ENCODE results near the gene ZNF839. TPM values are rescaled to one million over a fixed set of nuclear protein-coding genes. Genes with fewer than 3 reads are reported as not detected.
"Not testable (repeated sequence)": the region's sequence is repeated elsewhere in the genome, so short reads cannot be mapped to it uniquely, and the experiment has no call there.

Gene ZNF839
- total and polyA plus RNA-seq, 2 of the 4 experiments (the other 2 are of a cell fraction), result 5.7 to 10.7 TPM

DNA sequence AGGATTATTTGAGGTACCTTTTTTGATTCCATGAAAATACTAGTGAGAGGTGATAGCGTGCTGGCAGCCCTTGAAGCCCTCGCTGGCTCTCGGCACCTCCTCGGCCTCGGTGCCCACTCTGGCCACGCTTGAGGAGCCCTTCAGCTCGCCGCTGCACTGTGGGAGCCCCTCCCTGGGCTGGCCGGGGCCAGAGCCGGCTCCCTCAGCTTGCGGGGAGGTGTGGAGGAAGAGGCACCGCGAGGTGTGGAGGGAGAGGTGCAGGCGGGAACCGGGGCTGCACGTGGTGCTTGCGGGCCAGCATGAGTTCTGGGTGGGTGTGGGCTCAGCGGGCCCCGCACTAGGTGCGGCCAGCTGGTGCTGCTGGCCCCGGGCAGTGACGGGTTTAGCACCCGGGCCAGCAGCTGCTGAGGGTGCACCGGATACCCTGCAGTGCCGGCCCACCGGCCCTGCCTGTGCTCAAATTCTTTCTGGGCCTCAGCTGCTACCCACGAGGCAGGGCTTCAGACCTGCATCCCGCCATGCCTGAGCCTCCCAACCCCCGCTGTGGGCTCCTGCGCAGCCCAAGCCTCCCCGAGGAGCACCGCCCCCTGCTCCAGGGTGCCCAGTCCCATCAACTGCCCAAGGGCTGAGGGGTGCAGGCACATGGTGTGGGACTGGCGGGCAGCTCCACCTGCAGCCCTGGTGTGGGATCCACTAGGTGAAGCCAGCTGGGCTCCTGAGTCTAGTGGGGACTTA is 21.9 kb upstream of the ZNF839 start:
- H2BK5ac ChIP-seq (ENCODE audit: low read depth, low read length, poor library complexity, severe bottlenecking), result no peak overlapping the region
- no peak overlapping the region for H4K91ac ChIP-seq (ENCODE audit: insufficient read depth, low read depth, low read length)
- dilution Hi-C loops (cut with HindIII; ENCODE audit: low sequenced_read_pairs, unreplicated experiment), result no loop called here
- no peak overlapping the region for H3K27ac ChIP-seq (ENCODE audit: insufficient read depth, low read length)
- no peak overlapping the region for H2BK120ac ChIP-seq (ENCODE audit: low read depth, low read length)
- no peak overlapping the region for H4K5ac ChIP-seq (ENCODE audit: low read depth, low read length)
- no peak overlapping the region for H2AK5ac ChIP-seq (ENCODE audit: low read depth, low read length)
- no peak overlapping the region for H2BK20ac ChIP-seq (ENCODE audit: low read depth, low read length)
- H2AK9ac ChIP-seq (replicated peaks; ENCODE audit: low read depth, low read length, poor library complexity), result no peak overlapping the region
- H3K18ac ChIP-seq (ENCODE audit: low read depth, low read length), result no peak overlapping the region
- no peak for TF ChIP-seq RCOR1 (IDR thresholded peaks at IDR 0.05; ENCODE audit: insufficient replicate concordance, low read length)
- no peak overlapping the region for H3K23ac ChIP-seq (ENCODE audit: low read depth, low read length)
- H2AFZ ChIP-seq (replicated peaks; ENCODE audit: low read length, poor library complexity), result no peak overlapping the region
- no peak overlapping the region for H3K4me3 ChIP-seq (ENCODE audit: insufficient read depth, low read depth, low read length)
- H4K8ac ChIP-seq (ENCODE audit: low read depth in 2 of 2, low read length in 2 of 2), result no peak overlapping the region
- in situ Hi-C loops (cut with MboI; ENCODE audit: low sequenced_read_pairs), result no loop called here
- no peaks in the 10 kb centered on the region for H3K27me3 ChIP-seq (ENCODE audit: control insufficient read depth, insufficient read depth, low read length)
- BruUV-seq (replicated peaks), result no TSS peak
- H3K14ac ChIP-seq (replicated peaks; ENCODE audit: low read depth, low read length), result no peak overlapping the region
- H3K9ac ChIP-seq (ENCODE audit: low read depth, low read length), result no peak overlapping the region
- H3K4me2 ChIP-seq (ENCODE audit: low read depth, low read length), result no peak overlapping the region
- H3K9me3 ChIP-seq (ENCODE audit: control insufficient read depth, insufficient read depth, low read length), result no peaks in the 10 kb centered on the region
- no peaks in the 10 kb centered on the region for H3K9me1 ChIP-seq (ENCODE audit: insufficient read depth, low read length)
- H3K4ac ChIP-seq (ENCODE audit: low read depth, low read length), result no peak overlapping the region
- intact Hi-C loops (cut with micrococcal nuclease), result no loop called here
- no peaks in the 10 kb centered on the region for H4K20me1 ChIP-seq (ENCODE audit: insufficient read depth, low read length)
- H2BK15ac ChIP-seq (ENCODE audit: low read depth, low read length), result no peak overlapping the region
- WGBS, 2 experiments (ENCODE audit: extremely low coverage in 2 of 2, insufficient read length in 1 of 2), result 92% methylated on average over 17 of the region's 33 CpGs; no CpG with 5 or more reads in 1 of the 2 experiments
- no peak overlapping the region for H3K56ac ChIP-seq (ENCODE audit: extremely low read depth, insufficient read depth, low read length)
- POLR2A ChIA-PET (ENCODE audit: unreplicated experiment), result no interaction called here
- CTCF ChIA-PET, result no interaction called here
- no peaks in the 10 kb centered on the region for H3K36me3 ChIP-seq (ENCODE audit: control insufficient read depth, insufficient read depth, low read length)
- H3K4me1 ChIP-seq (ENCODE audit: control insufficient read depth, insufficient read depth, low read length), result peaks cover 7% of the 10 kb centered on the region; the same call in 1 of the 2 replicates
- no peaks in the 10 kb centered on the region; a peak in 1 of 4 replicates for H3K79me1 ChIP-seq (ENCODE audit: low read depth in 1 of 2, low read length in 2 of 2)
- ATAC-seq (ENCODE audit: low read depth), result no peak
- DNase-seq, result no peak

GRCh38 chr14:102298303-102299070 is 21.1 kb upstream of the ZNF839 start:
- H3K56ac ChIP-seq (ENCODE audit: extremely low read depth, insufficient read depth, low read length); H2AK9ac ChIP-seq (replicated peaks; ENCODE audit: low read depth, low read length, poor library complexity); H3K27ac ChIP-seq (ENCODE audit: insufficient read depth, low read length); H3K9me1 ChIP-seq (ENCODE audit: insufficient read depth, low read length); H2BK120ac ChIP-seq (ENCODE audit: low read depth, low read length); H3K23ac ChIP-seq (ENCODE audit: low read depth, low read length); BruUV-seq (replicated peaks); H3K4me2 ChIP-seq (ENCODE audit: low read depth, low read length); H3K36me3 ChIP-seq (ENCODE audit: control insufficient read depth, insufficient read depth, low read length); H3K9ac ChIP-seq (ENCODE audit: low read depth, low read length); H3K4me1 ChIP-seq (ENCODE audit: control insufficient read depth, insufficient read depth, low read length); H3K9me3 ChIP-seq (ENCODE audit: control insufficient read depth, insufficient read depth, low read length); H4K91ac ChIP-seq (ENCODE audit: insufficient read depth, low read depth, low read length); H3K18ac ChIP-seq (ENCODE audit: low read depth, low read length); H4K8ac ChIP-seq (ENCODE audit: low read depth in 2 of 2, low read length in 2 of 2); H3K79me1 ChIP-seq (ENCODE audit: low read depth in 1 of 2, low read length in 2 of 2); H3K14ac ChIP-seq (replicated peaks; ENCODE audit: low read depth, low read length); POLR2A ChIA-PET (ENCODE audit: unreplicated experiment); H2BK20ac ChIP-seq (ENCODE audit: low read depth, low read length); H3K4ac ChIP-seq (ENCODE audit: low read depth, low read length); DNase-seq; ATAC-seq (ENCODE audit: low read depth); H2BK5ac ChIP-seq (ENCODE audit: low read depth, low read length, poor library complexity, severe bottlenecking); intact Hi-C loops (cut with micrococcal nuclease); H2BK15ac ChIP-seq (ENCODE audit: low read depth, low read length); H2AK5ac ChIP-seq (ENCODE audit: low read depth, low read length); CTCF ChIA-PET; in situ Hi-C loops (cut with MboI; ENCODE audit: low sequenced_read_pairs); dilution Hi-C loops (cut with HindIII; ENCODE audit: low sequenced_read_pairs, unreplicated experiment); H3K4me3 ChIP-seq (ENCODE audit: insufficient read depth, low read depth, low read length); H4K20me1 ChIP-seq (ENCODE audit: insufficient read depth, low read length); H3K27me3 ChIP-seq (ENCODE audit: control insufficient read depth, insufficient read depth, low read length); H2AFZ ChIP-seq (replicated peaks; ENCODE audit: low read length, poor library complexity); H4K5ac ChIP-seq (ENCODE audit: low read depth, low read length): not testable (repeated sequence)
- 90% methylated on average over 6 of the region's 12 CpGs; no CpG with 5 or more reads in 1 of the 2 experiments for WGBS, 2 experiments (ENCODE audit: extremely low coverage in 2 of 2, insufficient read length in 1 of 2)

Measured in IMR-90 (cell line).